Astrocyte (in vitro differentiated cells and primary cell): ENCODE results near the gene NEDD9. TPM values are rescaled to one million over a fixed set of nuclear protein-coding genes. Genes with fewer than 3 reads are reported as not detected.

Experiments
- DNase-seq: peaks from one replicate; pipeline ENCODE4 v3.0.0-alpha.2; 2010; ENCODE audit warnings: low read depth
- FAIRE-seq: peaks from 2 replicates; lab custom pipeline; 2011; peaks lifted over from hg19 to GRCh38; lab: Jason Lieb, UNC
- H2AFZ ChIP-seq: 2 replicates; pipeline ENCODE4 v1.6.0; 2012; ENCODE audit warnings: low read depth, low read length, inconsistent platforms
- H3K27ac ChIP-seq: 2 replicates; pipeline ENCODE4 v1.5.1; 2011; ENCODE audit warnings: low read depth, low read length, inconsistent platforms
- H3K27me3 ChIP-seq: 2 replicates; pipeline ENCODE4 v1.6.0; 2011; ENCODE audit warnings: low read length, inconsistent platforms; ENCODE audit not compliant: insufficient read depth
- H3K36me3 ChIP-seq: 2 replicates; pipeline ENCODE4 v1.5.1; 2011; ENCODE audit warnings: low read length, inconsistent platforms; ENCODE audit not compliant: insufficient read depth
- H3K4me1 ChIP-seq: 2 replicates; pipeline ENCODE4 v1.5.1; 2011; ENCODE audit warnings: low read length, inconsistent platforms; ENCODE audit not compliant: insufficient read depth
- H3K4me2 ChIP-seq: 2 replicates; pipeline ENCODE4 v1.6.0; 2012; ENCODE audit warnings: low read length, inconsistent platforms
- H3K4me3 ChIP-seq: 2 replicates; pipeline ENCODE4 v1.5.1; 2011; ENCODE audit warnings: low read depth, mild to moderate bottlenecking, low read length, inconsistent platforms; ENCODE audit not compliant: insufficient read depth
- H3K79me2 ChIP-seq: 2 replicates; pipeline ENCODE4 v1.6.0; 2012; ENCODE audit warnings: mild to moderate bottlenecking, low read length, inconsistent platforms; ENCODE audit not compliant: insufficient read depth
- H3K9ac ChIP-seq: 2 replicates; pipeline ENCODE4 v1.6.0; 2012; ENCODE audit warnings: mild to moderate bottlenecking, low read length, inconsistent platforms
- H3K9me3 ChIP-seq: 2 replicates; pipeline ENCODE4 v1.5.1; 2012; ENCODE audit warnings: low read depth, mild to moderate bottlenecking, low read length, inconsistent platforms; ENCODE audit not compliant: insufficient read depth
- H4K20me1 ChIP-seq: 2 replicates; pipeline ENCODE4 v1.6.0; 2012; ENCODE audit warnings: low read length, inconsistent platforms; ENCODE audit not compliant: insufficient read depth
- H3K27ac Mint-ChIP-seq: one replicate; pipeline ENCODE4 v1.8.0; 2021; ENCODE audit warnings: mild to moderate bottlenecking, mixed read lengths; ENCODE audit not compliant: unreplicated experiment
- H3K27me3 Mint-ChIP-seq: one replicate; pipeline ENCODE4 v1.8.0; 2021; ENCODE audit warnings: low read depth, mixed read lengths; ENCODE audit not compliant: unreplicated experiment
- H3K36me3 Mint-ChIP-seq: one replicate; pipeline ENCODE4 v1.8.0; 2021; ENCODE audit warnings: low read depth, mixed read lengths; ENCODE audit not compliant: unreplicated experiment
- H3K4me1 Mint-ChIP-seq: one replicate; pipeline ENCODE4 v1.8.0; 2021; ENCODE audit warnings: low read depth, mixed read lengths; ENCODE audit not compliant: unreplicated experiment
- H3K4me3 Mint-ChIP-seq: one replicate; pipeline ENCODE4 v1.8.0; 2021; ENCODE audit warnings: mild to moderate bottlenecking, moderate library complexity, mixed read lengths; ENCODE audit not compliant: unreplicated experiment
- H3K9me3 Mint-ChIP-seq: one replicate; pipeline ENCODE4 v1.8.0; 2021; ENCODE audit warnings: mild to moderate bottlenecking, mixed read lengths; ENCODE audit not compliant: unreplicated experiment
- CTCF ChIP-seq: IDR thresholded peaks from 2 replicates; pipeline ENCODE4 v1.5.1; 2011; ENCODE audit warnings: low read depth, mild to moderate bottlenecking, inconsistent platforms, low read length, moderate library complexity; ENCODE audit not compliant: insufficient read depth
- EZH2 ChIP-seq: IDR thresholded peaks from 2 replicates; pipeline ENCODE4 v1.6.1; 2012; ENCODE audit warnings: mild to moderate bottlenecking, low read length, inconsistent platforms; ENCODE audit not compliant: insufficient read depth
- total RNA-seq: library from RNA; stranded (reverse); gene quantifications from 2 replicates; pipeline ENCODE4 v1.2.1, GENCODE V29; 2021

Gene NEDD9
- total RNA-seq, 1 donor from 2014 or later, result 39.6 TPM

DNA sequence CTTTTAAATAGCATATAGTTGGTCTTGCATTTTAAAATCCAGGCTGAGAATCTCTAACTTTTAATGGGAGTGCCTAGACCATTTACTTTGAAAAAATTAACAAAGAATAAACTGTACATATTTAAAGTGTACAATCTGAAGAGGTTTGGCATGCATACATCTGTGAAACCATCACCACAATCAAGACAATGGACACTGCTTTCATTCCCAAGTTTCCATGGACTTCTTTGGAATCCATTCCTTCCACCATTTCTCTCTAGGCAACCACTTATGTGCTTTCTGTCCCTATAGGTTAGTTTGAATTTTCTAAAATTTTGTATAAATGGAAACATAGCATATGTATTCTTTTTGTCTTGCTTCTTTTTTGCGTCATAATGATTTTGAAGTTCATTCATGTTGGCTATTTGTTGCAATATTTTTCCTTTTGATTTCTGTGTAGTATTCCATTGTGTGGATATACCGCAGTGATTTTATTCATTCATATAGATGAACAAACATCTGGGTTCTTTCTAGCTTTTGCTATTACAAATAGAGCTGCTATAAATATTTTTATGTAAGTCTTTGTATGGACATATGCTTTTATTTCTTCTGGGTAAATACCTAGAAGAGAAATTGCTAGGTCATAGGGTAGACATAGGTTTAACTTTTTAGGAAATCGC lies 50.9 kb downstream of the NEDD9 start:
- Histone ChIP-seq H2AFZ (no peak overlapping the region), H3K27me3 (no peaks in the 10 kb centered on the region), H3K9me3 (no peaks in the 10 kb centered on the region), H4K20me1 (no peaks in the 10 kb centered on the region), H3K4me2 (no peak overlapping the region), H3K4me3 (no peak overlapping the region), H3K27ac (no peak overlapping the region), H3K4me1 (no peaks in the 10 kb centered on the region), H3K79me2 (no peaks in the 10 kb centered on the region), H3K36me3 (peaks cover 32% of the 10 kb centered on the region), H3K9ac (no peak overlapping the region)
- no peaks in the 10 kb centered on the region for H3K9me3 Mint-ChIP-seq
- DNase-seq, result no peak
- FAIRE-seq, result no peak
- peaks cover 22% of the 10 kb centered on the region for H3K36me3 Mint-ChIP-seq
- no peak overlapping the region for H3K4me3 Mint-ChIP-seq
- no peaks in the 10 kb centered on the region for H3K27me3 Mint-ChIP-seq
- TF ChIP-seq CTCF (no peak), EZH2 (no peak)
- no peak overlapping the region for H3K27ac Mint-ChIP-seq
- peaks cover 8% of the 10 kb centered on the region for H3K4me1 Mint-ChIP-seq

DNA sequence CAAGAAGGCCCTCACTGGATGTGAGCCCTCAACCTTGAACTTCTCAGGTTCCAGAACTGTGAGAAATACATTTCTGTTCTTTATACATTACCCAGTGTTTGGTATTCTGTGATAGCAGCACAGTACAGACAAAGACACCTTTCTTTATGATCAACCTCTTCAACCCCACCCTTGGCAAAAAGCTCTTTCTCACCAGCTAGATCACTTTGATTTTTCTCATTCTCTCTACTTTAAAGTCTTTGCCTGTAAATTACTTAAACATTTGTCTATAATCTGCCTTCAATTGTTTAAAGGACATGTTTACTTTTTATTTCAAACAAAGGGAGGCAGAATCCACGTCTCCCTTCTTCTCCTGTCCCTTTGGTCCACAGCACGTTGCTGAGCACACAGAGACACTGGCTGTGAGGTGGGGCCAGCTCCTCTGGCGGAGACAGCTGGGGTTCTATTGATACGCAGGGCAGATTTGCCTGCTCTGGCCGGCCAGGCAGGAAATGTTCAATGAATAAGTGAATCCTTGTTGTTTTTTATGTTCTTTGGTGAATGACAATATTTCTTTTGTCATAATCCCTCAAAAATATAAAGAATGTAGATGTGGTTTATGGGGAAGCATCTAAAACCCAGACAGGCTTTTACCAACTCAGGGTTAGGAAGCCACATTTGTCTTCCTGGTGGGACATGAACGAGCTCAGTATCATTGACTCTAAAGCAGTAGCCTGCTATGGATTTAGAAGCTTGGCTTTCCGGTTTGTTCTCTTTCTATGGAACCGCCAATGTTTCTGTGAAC lies 52.9 kb downstream of the NEDD9 start:
- H3K4me2 ChIP-seq, result no peak overlapping the region
- no peaks in the 10 kb centered on the region for H3K79me2 ChIP-seq
- no peak overlapping the region for H2AFZ ChIP-seq
- Mint-ChIP-seq H3K9me3 (no peaks in the 10 kb centered on the region), H3K27me3 (no peaks in the 10 kb centered on the region), H3K27ac (peak overlapping the region; percentile 75), H3K36me3 (peaks cover 13% of the 10 kb centered on the region), H3K4me3 (no peak overlapping the region), H3K4me1 (peaks cover 8% of the 10 kb centered on the region)
- H4K20me1 ChIP-seq, result no peaks in the 10 kb centered on the region
- FAIRE-seq (no peak), DNase-seq (peak; percentile 34)
- no peaks in the 10 kb centered on the region for H3K27me3 ChIP-seq
- no peaks in the 10 kb centered on the region for H3K9me3 ChIP-seq
- H3K9ac ChIP-seq, result peak overlapping the region; percentile 4
- H3K27ac ChIP-seq, result no peak overlapping the region
- H3K4me1 ChIP-seq, result no peaks in the 10 kb centered on the region
- TF ChIP-seq EZH2 (no peak), CTCF (no peak)
- H3K36me3 ChIP-seq, result peaks cover 14% of the 10 kb centered on the region
- no peak overlapping the region for H3K4me3 ChIP-seq

- no peaks in the 10 kb centered on the region for H3K9me3 Mint-ChIP-seq
- Histone ChIP-seq H2AFZ (no peak overlapping the region), H3K4me3 (no peak overlapping the region), H3K36me3 (peaks cover 8% of the 10 kb centered on the region), H3K27ac (no peak overlapping the region), H3K4me1 (no peaks in the 10 kb centered on the region), H3K4me2 (no peak overlapping the region), H3K9ac (no peak overlapping the region), H4K20me1 (no peaks in the 10 kb centered on the region), H3K9me3 (no peaks in the 10 kb centered on the region), H3K27me3 (no peaks in the 10 kb centered on the region), H3K79me2 (no peaks in the 10 kb centered on the region)
- peaks cover 13% of the 10 kb centered on the region for H3K36me3 Mint-ChIP-seq
- no peak overlapping the region for H3K27ac Mint-ChIP-seq
- peaks cover 8% of the 10 kb centered on the region for H3K4me1 Mint-ChIP-seq
- TF ChIP-seq CTCF (no peak), EZH2 (no peak)
- FAIRE-seq (no peak), DNase-seq (no peak)
- no peaks in the 10 kb centered on the region for H3K27me3 Mint-ChIP-seq
- H3K4me3 Mint-ChIP-seq, result no peak overlapping the region
Measured at GRCh38 chr6:11179088-11179418, 53.4 kb downstream of the NEDD9 start.
